ENCODE measurements around the gene ZIC1.

The ZIC1 gene

DNA sequence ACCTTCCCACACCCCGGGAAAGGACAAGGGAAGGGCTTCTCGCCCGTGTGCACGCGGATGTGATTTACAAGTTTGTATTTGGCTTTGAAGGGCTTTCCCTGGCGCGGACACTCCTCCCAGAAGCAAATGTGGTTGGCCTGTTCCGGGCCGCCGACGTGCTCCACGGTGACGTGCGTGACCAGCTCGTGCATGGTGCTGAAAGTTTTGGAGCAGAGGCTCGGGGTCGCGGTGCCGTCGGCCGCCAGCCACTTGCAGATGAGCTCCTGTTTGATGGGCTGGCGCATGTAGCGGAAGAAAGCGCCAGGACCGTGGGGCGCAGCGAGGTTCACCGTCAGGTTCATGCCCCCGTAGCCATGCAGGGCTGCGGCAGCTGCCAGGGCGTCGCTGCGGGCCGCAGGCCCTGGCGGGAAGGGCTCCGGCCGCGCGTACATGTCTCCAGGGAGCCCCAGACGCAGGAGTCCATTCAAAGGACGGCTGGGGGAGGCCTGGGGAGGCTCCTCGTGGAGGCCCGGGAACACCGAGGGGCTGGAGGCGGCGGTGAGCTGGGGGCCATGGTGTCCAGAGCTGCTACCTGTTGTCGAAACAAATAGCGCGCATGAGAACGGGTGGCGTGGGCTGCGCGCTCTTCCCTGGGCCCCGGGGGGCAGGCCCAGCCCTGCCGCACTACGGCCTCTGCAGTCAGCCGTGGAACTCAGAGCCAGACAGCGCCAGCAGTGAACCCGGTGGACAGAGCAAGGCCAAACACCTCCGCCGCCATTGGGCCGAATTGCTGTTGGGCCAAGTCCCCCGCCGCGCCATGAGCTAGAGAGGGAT lies 13.1 kb upstream of the ZIC1 start:
- no peak for DNase-seq (ENCODE audit: low read depth in 3 of 3, low spot score in 1 of 3)

- no peak for DNase-seq (ENCODE audit: low read depth in 3 of 3, low spot score in 1 of 3)
Observed at GRCh38 chr3:147396712-147397046, 12.5 kb upstream of the ZIC1 start.

DNA sequence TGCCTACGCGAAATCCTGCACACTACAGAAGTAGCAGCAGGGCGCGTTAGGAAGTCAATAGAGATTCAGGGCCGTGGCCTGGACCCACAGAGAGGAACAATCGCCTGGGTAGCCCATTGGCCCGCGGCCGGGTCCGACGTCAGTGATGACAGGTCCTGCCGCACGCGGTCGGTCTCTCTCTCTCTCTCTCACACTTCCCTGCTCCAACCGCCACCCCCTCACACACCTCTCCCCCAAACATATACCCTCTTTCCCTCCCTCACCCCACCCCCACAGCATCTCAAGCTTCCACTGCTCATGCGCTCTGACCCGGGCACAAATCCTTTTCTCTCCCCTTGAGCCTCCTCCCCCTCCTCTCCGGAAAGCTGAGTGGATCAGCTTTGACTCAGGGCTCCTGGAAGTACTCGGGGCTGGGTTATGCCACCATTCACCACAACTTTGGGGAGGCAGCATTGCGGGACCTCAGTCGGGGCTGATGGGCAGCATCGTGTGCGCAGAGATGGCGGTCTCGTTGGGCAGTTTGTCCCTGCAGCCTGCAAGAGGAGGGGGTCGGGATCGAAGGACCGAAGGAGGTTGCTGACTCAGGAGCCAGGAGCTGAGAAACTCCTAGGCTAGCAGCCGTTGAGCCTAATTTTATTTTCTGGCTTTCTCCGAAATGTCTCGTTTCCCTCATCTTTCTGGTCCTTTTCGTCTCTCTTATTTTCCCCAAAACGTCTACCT lies 11.8 kb upstream of the ZIC1 start:
- DNase-seq (ENCODE audit: low read depth in 3 of 3, low spot score in 1 of 3) = no peak

GRCh38 chr3:147397875-147398812 lies 11.0 kb upstream of the ZIC1 start:
- no peak for DNase-seq (ENCODE audit: low read depth in 3 of 3, low spot score in 1 of 3)

- DNase-seq (ENCODE audit: low read depth in 3 of 3, low spot score in 1 of 3) = no peak
Observed at GRCh38 chr3:147398813-147399534, 10.2 kb upstream of the ZIC1 start.

GRCh38 chr3:147400111-147400510 lies 9.1 kb upstream of the ZIC1 start:
- DNase-seq (ENCODE audit: low read depth in 3 of 3, low spot score in 1 of 3) = no peak

DNA sequence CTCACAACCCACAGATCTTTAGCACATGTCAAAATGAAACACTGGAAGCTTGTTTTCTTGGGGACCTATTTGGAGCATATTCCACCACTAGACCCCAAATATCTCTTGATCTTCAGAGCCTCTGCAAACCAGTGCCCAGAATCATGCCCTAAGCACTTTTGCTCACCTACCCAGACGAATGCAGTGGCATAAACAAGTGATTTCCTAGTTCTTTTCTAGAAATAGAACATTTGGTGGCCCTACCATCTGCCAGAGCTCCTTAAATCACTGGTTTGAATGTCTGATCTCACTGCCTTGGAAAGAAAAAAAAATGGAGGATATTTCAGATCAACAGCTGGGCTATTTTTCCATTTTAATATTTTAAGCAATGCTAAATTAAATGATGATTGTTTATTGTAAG lies 8.2 kb upstream of the ZIC1 start:
- no peak for DNase-seq (ENCODE audit: low read depth in 3 of 3, low spot score in 1 of 3)

GRCh38 chr3:147401421-147401820 lies 7.7 kb upstream of the ZIC1 start:
- DNase-seq (ENCODE audit: low read depth in 3 of 3, low spot score in 1 of 3) = no peak

DNA sequence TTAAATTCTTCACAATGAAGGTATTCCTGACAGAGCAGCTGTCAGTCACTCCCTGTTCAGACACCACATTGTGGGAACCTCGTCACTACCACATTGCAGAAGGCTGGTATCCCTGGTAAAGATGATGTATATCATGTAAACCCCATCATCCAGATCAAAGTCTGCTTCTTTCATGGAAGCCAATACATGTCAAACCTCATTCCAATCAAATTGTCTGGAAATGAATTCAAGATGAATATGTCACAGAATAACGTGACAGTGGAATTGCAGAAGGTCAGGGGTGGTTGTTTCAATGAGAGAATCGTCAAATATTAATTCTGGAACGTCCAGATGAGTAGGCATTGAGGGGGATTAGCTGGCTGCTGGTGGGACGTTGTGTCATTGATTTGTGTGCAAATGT lies 7.0 kb upstream of the ZIC1 start:
- no peak for DNase-seq (ENCODE audit: low read depth in 3 of 3, low spot score in 1 of 3)

DNA sequence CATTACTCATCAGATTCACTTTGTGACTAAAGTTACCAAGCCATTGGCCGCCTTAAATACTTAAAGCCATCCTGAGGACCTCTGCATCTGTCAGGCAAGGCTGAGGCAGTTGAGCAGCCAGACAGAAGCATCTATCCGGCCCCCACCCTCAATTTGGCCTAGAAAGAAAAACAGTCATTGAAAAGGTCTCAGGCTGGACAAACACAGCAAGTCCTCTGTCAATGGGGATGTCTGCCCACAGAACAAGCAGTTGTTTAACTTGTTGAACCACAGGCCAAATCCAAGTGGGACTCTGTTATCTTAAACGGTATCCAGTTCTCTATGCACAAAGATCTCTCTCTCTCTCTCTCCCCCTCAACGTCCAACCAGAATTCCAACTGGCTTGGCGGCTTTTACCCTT lies 5.7 kb upstream of the ZIC1 start:
- no peak for DNase-seq (ENCODE audit: low read depth in 3 of 3, low spot score in 1 of 3)

DNA sequence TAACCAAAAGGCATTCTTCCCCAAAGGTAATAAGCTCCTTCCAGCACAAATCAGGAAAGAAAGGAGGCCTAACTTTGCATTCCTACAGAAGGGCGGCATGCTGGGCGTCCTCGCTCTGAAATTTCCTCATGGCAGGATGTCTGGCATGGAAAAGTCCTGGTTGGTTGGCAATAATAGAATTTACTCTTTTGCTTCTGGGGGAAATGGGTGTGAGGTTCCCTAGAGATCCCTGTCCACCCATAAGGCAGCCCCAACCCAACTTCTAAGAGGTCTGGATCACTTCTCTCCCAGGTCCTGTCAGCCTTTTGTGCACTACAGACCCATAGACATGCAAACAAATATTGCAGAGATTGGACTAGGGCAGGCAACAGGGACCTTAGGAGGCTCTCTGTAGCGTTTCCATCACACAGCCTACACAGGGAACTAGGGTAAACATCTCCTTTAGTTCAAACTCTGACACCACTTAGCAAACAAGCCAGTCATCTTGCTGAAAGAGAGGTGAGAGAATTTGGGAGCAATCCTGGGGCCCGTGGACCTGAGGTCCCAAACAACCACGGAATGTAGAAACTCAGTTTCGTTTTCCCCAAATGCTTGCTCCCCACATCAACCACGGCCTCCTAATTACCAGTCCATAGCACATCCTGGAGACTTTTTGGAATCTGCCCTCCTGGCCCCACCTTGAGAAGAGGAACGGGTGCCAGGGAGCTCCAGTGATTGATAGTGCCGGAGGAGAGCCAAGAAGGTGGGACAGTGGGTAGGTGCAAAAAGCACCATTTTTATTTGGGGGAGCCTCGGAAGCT lies 5.0 kb upstream of the ZIC1 start:
- DNase-seq (ENCODE audit: low read depth in 3 of 3, low spot score in 1 of 3) = no peak

DNA sequence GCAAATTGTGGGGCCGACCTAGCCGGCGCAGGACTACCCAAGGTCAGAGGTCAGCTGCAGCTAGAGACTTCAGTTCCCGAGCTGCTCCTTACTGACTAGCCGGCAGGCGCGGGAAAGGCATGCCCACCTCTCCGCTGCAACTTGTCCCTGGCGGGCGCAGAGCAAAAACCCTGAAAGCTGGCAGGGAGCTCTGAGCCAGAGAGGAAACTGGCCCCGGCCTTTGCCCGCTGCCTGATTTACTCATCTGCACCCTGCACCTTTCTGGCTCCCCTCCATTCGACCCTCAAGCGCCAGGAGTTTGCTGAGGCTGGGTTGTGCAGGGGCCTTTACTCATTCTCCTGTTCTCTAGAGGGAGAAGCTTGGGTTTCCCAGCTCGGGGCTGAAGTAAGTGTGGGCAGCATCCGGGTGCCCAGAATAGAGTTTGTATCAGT lies 4.3 kb upstream of the ZIC1 start:
- DNase-seq (ENCODE audit: low read depth in 3 of 3, low spot score in 1 of 3) = no peak

DNA sequence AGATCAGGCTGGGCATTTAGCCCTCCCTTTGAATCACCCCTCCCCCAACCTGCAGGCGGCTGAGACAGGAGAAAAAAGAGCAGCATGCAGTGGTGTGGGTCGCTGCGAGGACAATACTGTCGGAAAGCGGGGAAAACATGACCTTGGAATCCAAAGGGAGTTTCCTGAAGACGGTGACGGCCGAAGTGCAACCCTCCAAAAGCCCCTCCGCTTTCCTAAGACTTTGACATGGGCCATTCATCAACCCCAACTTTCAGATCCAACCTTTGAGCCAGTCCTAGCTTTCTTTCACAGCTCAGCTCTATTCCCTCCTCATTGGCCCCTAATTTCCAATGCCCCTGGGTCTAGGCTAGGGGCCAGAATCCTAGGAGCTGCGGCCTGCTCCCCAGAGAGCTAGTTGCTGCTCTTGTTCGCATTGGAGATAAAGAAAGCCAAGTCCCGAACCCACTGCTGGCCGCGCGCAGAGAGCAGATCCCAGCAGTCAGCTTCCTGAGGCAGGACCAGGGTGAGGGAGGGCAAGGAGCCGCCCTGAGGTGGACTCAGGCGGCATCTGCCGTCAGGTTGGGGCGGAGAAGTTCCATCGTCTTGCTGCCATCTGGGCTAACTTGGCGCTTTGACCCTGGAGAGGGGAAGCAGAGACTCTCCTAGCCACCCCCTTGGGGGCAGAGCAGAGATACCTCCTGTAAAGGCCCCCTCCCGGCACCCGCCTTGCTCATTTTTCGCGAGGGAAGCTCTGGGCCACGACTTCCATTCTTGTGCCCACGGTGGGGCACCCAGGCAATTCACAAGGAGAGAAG lies 3.7 kb upstream of the ZIC1 start:
- DNase-seq (ENCODE audit: low read depth in 3 of 3, low spot score in 1 of 3) = no peak

- DNase-seq (ENCODE audit: low read depth in 3 of 3, low spot score in 1 of 3) = no peak
Observed at GRCh38 chr3:147406028-147406931, 2.9 kb upstream of the ZIC1 start, which contains the start of gene ZIC4. TSS of gene ZIC4 (minus strand) at chr3:147406543. CDS start at chr3:147402797, 3,746 bp downstream.

- no peak for DNase-seq (ENCODE audit: low read depth in 3 of 3, low spot score in 1 of 3)
Observed at GRCh38 chr3:147407114-147407497, 2.1 kb upstream of the ZIC1 start.

GRCh38 chr3:147407498-147408187 lies 1.5 kb upstream of the ZIC1 start:
- no peak for DNase-seq (ENCODE audit: low read depth in 3 of 3, low spot score in 1 of 3)

- DNase-seq (ENCODE audit: low read depth in 3 of 3, low spot score in 1 of 3) = no peak
Observed at GRCh38 chr3:147408188-147409100, 721 bp upstream of the ZIC1 start.
